GM18868 (cell line): ENCODE measurements around the gene PADI4.
"Not testable (repeated sequence)": the region's sequence is repeated elsewhere in the genome, so short reads cannot be mapped to it uniquely, and the experiment has no call there.

Source experiments
- ATAC-seq: cut with Tn5 transposase; IDR thresholded peaks from one replicate; pipeline ENCODE4 v1.9.1; 2021; ENCODE audit warnings: mild to moderate bottlenecking, moderate library complexity; ENCODE audit not compliant: unreplicated experiment

PADI4 gene

DNA sequence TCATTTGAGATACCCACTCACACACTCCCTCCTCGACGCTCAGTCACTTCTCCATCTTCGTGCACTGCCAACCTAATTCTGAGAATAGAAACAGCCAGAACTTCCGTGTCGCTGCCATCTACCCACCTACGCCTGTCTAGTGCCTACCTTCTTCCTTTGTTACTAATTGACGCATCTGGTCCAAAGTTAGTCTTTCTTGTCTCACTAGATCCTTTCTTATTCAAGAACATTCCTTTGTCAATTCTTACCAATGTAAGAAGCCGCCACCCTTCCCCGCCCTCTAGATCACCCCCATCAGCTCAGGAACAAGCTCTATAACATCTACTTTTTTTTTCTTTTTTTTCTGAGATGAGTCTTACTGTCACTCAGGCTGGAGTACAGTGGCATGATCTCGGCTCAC, 67.7 kb downstream of the PADI4 start:
- no peak for ATAC-seq

DNA sequence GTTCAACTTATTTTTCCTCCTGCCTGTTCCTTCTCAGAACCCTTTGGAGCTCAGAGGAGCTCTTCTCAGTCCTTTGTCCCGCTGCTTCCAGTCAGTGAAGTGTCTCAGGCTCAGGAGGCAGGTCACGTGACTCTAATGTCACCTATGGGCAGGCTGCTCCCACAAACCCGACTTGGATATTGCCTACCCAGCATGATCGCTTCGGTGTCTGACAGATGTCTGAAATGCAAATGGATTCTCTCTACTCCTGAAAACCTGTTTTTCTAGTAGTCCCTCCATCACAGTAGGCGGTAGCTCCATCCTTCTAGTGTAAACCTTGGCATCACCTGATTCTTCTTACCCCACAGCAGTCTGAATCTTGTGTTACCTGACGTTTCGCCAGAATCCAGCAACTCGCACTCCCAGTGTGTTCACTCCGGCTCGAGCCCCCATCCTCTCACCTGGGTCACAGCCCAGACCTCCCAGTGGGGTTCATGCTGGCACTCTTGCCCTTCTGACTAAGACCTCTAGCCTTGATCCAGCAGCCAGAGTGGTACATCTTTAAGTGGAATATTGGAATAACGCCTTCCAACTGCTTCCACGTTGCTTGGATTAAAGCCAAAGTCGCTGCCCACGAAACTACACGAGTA, 69.4 kb downstream of the PADI4 start:
- ATAC-seq, result no peak

DNA sequence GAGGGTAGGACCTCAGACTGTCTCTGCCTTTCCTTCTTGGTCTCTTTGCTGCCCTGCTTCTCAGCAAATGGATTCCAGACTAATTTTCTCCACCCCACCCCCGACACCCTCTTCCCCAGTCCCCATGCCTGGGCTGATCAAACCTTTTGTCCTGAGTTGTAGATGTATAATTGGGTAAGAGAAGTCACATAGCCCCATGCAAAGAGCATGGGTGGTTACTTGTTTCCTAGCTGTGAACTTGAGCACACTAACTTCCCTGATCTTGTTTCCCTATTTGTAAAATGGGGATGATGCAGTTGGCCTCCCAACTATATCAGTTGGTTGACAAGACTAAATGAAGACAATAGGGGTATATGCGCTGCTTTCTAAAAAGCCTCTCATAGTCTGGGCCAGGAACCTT, 73.2 kb downstream of the PADI4 start:
- ATAC-seq, result no peak

DNA sequence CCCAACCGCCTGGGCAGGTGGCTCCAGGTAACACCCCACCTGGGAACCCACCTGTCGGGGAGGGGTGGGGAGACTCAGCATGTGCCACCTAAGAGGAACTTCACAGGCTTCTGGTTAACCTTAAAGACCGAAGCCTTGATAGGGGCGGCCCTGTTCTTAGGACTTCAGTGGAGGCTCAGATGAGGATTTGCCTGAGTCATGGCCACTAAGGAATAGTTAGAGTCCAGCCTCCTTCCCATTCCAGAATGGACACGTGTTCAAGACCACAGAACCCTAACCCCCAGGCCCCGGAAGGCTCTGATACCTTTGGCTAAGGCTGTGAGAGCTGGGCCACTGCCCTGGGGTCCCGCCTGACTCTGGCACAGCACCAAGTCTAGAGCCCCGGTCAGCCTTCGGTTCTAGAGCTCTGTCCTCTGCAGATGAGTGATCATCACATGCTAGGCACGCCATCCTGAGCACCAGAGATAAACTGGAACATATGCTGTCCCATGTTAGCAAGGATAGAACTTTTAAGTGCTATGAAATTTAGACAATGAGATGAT, 84.3 kb downstream of the PADI4 start:
- no peak for ATAC-seq

DNA sequence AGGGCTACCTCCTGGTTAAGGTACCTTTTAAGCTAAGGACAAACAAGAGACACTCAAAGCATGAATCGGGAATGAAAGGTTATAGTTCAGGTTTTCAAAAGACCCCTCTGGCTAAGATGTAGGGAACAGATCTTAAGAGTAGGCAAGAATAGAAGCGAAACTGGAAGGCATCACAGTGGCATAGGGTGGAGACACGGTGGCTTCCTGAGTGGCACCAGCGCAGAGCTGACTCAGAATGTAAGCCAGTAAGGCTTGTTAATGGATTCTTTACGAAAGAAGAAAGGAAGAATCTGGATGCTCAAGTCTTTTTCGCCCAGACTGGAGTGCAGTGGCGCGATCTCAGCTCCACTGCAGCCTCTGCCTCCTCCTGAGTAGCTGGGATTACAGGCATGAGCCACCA, 85.2 kb downstream of the PADI4 start:
- ATAC-seq, result no peak

DNA sequence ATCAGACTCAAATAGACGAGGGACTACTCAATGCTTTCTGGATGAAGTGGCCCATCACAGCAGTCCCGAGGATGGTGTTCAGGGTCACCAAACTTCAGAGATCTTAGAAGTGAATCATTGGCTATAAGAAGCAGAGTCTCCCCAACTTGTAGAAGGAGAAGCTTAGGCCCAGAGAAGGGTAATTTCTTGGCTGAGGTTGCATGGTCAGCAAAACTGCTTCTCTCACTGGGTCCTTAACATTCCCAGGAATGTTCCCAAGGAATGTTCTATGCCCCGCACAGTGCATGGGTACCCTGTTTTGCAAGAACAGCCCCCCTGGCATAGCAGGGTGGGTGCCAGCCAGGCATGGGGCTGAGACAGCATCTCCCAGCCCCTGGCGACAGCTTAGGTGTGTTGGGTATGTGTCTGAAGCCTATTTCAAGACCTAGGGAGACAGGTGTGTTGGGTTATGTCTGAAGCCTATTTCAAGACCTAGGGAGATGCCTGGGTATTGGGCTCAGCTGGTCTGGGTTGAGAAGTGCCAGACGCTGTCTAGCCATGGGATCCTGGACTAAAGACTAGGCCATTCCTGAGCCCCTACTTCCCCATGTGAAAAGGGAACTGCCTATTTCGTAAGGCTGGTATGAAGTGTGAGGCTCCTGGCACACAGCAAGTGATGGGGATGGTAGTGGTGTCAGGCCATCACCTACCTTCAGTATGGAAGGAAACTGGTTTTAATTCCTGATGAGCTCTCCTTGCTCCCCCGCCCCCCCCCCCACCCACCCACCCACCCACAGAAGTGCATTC, 90.1 kb downstream of the PADI4 start:
- no peak for ATAC-seq

DNA sequence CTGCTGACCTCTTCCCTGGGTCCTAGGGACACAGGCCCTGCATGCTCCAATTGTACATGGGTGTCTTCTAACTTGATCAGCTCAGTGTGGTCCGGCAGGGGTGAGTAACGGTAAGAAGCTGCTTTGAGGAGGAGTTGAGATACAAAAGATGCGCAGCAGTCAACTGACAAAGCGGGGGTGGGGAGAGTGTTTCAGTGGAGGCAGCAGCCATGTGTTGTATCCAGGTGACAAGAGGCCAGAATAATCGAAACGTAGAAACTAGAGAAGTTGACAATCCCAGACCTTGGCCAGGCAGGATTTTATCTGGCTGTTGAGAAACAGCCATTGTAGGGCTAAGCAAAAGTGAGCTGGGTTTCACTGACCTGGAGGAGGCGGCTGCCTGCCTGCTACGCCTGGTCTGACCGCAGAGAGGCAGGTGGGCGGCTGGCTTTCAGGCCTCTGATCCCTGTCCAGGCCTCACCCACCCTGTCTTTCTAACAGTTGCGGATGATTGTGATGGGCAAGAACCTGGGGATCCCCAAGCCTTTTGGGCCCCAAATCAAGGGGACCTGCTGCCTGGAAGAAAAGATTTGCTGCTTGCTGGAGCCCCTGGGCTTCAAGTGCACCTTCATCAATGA, 92.8 kb downstream of the PADI4 start:
- no peak for ATAC-seq

DNA sequence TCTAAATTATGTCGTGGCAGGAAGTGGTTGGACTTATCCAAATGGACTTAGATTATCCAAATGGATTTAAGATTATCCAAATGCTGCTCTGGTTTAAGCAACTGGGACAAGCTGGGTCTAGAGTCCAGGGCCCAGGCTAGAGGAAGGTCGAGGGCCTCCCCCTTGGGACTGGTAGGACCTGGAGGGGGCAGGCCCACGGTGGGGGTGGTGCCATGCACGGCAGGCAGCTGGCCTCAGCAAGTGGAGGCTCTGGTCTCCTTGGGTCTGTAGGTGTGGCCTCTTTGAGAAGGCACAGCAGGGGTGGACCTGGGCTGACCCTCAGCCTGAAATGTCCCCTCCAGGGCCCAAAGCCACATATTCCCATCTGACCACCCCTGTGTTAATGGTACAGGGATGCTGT, 93.8 kb downstream of the PADI4 start:
- no peak for ATAC-seq

DNA sequence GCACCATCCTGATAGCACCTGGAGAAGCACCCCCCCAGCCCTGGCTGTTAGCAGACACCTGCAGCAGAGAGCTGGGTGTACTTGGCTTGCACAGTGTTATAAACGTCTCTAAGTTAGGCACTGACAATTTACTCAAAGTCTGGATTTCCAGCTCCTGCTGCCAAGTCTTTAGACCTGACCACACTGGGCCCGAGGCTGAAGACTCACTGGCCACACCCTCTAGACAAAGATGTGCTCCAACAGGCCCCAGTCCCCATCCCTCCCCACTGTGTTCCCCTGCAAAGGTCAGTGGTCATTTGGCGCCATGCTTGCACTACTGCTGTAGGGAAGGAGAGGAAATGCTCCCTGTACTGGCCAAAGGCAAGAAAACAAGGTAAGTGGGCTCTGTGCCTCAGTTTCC, 95.1 kb downstream of the PADI4 start:
- no peak for ATAC-seq

DNA sequence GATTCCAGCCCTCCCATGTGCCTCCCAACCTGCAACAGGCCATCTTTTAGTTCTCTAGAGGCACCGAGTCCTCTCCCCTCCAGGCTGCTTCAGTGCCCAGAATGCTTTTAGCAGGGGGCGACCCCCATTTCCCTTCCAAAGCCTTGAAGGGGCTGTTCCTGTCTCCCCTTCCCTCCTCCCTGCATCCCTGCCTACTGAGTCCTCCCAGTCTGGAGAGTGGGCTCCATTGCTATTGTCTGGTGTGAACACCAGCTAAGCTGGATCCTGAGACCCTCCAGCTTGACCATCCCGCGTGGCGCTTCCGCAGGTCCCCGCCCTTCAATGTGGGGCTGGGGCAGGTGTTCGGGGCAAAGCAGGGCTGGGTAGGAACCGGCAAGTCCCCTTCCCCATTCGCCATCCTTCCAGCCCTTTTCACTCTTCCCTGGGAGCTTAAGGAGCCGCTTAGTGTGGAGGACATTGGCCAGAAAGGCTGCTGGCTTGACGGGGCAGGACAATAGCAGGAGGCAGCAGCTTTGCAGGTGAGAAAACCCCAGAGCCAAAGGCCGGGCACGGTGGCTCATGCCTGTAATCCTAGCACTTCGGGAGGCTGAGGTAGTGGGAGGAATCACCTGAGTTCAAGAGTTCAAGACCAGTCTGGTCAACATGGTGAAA, 96.2 kb downstream of the PADI4 start:
- no peak for ATAC-seq

DNA sequence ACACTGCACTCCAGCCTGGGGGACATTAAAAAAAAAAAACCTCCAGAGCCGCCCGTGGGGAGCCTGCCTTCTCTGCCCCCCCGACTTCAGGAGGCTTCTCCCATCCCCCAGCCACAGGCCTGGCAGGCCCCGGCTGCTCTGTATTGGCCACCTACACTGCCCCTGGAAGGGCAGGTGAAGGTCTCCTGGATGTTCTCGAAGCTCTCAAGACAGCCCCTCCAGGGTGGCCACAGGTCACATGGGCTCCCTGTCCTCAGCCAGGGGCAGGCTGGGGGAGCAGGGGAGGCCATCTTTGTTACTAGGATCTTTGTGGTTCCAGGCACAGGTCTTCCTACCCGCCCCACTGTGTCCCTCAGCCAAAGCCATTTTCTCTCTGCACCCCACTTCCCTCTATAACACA, 96.8 kb downstream of the PADI4 start:
- ATAC-seq, result no peak

DNA sequence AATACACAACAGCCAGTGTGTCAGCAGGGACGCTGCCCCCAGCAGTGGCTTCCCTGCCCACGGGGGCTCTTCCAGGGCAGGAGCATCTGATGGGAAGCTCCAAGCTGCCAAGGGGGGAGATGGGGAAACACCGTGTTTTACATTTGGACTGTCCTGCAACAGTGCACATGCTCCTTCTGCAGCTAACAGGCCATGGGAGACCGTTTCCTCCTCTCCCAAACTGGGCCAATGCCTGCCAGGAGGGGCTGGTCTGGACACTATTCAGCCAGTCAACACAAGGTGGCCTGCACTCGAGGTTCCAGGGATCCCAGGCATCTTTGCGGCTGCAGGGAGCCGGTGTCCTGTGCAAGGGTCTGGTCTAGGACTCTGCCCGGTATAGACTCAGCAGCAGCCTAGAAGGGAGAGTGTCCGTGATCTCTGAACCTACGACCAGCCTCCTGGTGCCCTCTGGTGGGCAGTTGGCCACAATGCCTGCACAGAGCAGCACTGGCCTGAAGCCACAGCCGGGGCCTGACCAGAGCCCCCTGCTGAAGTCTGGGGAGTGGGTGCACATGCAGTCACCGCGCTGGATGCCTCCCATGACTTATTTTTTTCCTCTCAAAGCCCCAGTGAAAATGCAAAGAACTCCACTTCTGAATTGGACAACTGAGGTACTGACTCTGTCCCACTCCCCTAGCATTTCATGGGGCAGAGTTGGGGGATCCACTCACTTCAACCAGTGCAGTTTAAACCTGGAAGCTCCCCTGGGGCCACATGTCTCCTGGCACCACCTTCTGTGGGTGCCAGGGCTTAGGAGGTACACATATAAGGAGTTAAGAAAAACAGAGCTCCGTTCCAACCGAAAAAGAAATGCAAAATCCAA, 98.1 kb downstream of the PADI4 start:
- ATAC-seq, result no peak

DNA sequence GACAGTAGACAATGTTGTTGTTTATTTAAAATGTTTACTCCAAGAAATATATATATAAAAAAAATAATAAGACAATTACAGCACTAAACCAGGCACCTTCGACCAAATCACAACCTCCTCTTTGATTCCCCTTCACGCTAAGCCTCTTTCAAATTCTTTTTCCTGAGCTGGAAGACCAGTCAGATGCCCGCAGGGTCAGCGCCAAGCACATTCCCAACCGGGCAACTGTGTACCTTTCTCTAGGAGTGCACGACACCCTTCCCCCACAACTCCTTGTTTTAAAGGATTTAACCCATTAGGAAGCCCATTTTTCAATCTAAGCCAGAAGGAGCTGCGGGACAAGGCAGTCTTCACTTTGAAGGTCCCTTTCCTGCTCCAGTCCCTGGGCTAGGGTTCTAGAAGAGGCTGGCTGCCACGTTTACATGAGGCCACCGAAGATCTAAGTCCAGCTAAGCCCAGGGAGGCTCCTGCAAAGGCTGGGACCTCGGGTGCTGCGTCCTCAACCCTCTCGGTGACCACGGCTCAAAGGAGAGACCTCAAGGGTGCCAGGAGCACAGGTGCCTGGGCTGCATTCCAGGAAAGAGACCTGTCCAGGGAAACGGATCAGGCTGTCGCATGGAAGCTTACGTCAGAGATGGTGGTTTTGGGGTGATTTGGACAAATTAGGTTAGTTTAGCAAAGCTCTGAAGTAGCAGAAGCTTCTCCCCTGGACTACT, 98.9 kb downstream of the PADI4 start:
- not testable (repeated sequence) for ATAC-seq

DNA sequence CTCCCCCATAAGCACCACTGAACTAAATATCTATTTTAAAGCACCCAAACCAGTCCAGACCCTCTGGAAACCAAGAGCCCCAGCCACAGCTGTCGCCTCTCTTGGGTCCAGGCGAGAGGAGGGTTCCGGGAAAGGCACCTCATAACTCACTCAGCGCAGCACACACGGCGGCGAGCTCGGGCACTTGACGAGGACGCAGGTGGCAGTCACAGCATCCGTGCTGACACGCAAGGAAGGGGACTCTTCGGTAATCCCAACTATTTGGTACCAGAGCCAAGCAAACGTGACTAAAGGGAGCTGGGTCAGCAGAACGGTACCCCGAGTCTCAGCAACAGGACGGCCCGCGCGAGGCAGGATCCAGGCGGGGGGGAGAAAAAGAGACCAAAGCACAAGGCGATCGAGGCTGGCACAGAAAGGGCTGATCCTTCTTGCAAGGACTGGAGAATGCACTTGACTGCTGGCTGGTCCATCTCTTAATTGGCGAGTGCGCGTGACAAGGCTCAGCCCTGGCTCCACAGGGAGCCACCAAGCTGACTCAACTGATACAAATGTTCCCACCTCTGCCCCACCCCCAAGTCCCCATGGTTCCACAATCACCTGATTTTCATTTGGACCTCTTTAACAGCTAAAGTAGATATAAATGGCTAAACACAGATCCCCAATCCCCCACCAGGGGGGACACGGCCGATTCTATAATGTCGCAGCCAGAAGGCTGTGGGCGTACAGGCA, 100.0 kb downstream of the PADI4 start:
- not testable (repeated sequence) for ATAC-seq

DNA sequence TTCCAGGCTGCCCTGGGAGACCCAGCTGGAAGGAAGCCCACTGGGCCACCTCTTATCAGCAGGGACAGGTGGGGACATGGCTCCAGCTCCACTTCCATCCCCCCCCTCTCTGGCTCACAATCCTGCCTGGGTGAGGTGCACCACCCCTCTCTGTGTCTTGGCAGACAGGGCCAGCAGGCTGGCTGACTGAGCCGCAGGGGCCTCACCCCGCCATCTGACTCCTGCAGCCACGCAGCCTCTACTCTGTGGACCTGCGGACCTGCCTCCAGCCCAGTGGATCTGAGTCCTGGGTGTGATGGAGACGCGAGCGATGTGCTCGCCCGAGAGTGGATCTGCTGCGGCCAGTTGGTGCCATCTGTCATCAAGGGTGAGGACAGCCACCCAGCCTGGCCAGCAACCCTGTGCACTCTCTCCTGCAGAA, 101.4 kb downstream of the PADI4 start:
- ATAC-seq, result no peak

DNA sequence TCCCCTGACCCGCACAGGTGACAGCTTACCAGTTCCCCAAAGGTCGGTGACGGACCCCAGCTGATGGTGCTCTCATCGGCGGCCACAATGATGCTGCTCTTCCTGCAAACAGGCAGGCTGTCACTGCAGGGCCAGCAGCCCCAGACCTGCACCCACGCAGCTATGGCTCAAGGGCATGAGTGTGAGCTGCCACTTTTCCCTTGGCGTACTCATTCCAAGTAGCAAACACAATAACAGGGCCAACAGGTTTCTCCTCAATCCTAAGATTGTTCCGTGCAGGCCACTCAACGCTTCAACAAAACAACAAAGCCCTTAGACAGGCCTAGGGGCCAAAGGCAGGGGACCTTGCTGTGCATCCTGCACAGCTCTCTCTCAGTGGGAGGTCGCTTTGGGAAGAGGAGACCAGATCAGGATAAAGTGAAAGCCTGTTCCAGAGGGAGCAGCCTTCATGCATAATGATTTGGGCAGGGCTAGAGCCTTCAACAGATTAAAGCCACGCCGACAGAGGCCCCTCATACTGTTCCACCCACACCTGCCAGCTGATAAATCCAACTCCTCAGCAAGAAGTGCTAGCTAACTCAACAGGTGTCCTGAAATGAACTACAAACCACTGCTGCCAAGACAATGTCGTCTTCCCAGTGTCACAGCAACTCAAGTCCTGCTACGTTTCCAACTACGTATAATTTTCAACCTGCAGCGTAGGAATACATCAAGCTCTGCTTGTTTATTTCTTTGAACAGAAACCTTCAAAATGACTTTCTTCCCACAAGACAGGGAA, 104.3 kb downstream of the PADI4 start:
- no peak for ATAC-seq
